GM12875 (cell line): ENCODE measurements around the gene SMOC2.
"Not testable (repeated sequence)": the region's sequence is repeated elsewhere in the genome, so short reads cannot be mapped to it uniquely, and the experiment has no call there.

Experiments used
- H3K4me3 ChIP-seq: one replicate; pipeline ENCODE4 v1.5.1; 2011; ENCODE audit warnings: low read depth, low read length, control low read depth
- CTCF ChIP-seq: IDR thresholded peaks from 2 replicates; pipeline ENCODE4 v1.5.1; 2011; ENCODE audit warnings: low read depth, mild to moderate bottlenecking, control low read depth, inconsistent platforms, low read length, moderate library complexity, borderline replicate concordance; ENCODE audit not compliant: insufficient read depth

Gene SMOC2

DNA sequence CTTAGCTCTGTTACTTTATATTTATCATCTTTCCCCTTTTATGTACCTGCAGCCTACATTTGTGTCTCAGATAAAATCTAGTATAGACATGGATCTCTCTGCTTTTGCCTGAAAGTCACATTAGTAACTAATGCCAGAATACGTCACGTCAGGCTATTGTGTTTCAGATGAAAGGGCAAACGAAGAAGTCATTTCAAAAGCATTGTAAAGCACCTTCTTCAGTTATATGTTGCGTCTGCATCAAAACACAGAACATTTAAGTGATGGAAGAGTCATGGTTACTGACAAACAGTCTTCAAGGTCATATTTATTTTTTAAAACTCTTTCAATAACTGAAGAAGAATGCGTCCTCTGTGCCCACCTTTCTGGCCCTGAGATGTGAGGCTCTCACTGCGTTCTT lies 119.1 kb downstream of the SMOC2 start:
- H3K4me3 ChIP-seq = no peak overlapping the region
- no peak for TF ChIP-seq CTCF

- TF ChIP-seq CTCF = no peak
- H3K4me3 ChIP-seq = no peak overlapping the region
These were observed 121.7 kb downstream of the SMOC2 start for GRCh38 chr6:168562576-168563151.

DNA sequence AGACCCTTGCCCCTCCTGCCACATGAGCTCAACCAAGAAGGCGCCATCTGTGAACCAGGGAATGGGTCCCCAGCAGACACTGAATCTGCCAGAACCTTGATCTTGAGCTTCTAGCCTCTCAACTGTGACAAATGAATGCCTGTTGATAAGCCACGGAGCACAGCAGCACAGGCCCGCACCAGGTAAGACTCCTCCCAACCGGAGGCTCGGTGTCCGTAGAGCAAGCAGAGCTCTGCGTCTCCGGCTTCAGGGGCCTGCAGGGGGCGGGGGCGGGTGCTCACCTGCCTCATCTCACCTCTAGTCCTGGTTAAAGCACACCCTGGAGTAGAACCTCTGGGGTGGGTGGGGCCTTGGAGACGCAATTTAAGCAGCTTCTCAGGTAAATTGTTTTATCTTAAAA lies 122.7 kb downstream of the SMOC2 start:
- H3K4me3 ChIP-seq = no peak overlapping the region
- TF ChIP-seq CTCF = no peak

DNA sequence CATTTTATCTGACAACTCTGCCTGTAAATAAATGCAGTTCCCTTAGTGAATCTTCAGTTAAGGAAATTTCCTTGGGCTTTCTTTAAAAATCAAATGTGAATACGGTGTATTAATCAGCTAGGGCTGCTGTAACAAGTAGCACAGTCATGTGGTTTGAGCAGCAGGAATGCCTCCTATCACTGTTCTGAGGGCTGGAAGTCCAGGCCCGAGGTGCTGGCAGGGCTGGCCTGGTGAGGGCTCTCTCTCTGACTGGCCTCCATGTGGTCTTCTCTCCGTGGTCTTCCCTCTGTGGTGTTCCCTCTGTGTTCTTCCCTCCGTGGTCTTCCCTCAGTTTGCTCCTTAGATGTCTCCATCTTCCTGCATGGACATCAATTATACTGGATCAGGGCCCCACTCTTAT lies 124.1 kb downstream of the SMOC2 start:
- no peak for TF ChIP-seq CTCF
- H3K4me3 ChIP-seq = no peak overlapping the region

- H3K4me3 ChIP-seq = no peak overlapping the region
- TF ChIP-seq CTCF = no peak
These were observed 129.2 kb downstream of the SMOC2 start for GRCh38 chr6:168570211-168570610.

GRCh38 chr6:168571268-168571667 lies 130.3 kb downstream of the SMOC2 start:
- no peak overlapping the region for H3K4me3 ChIP-seq
- TF ChIP-seq CTCF = no peak

- H3K4me3 ChIP-seq = not testable (repeated sequence)
These were observed 132.4 kb downstream of the SMOC2 start for GRCh38 chr6:168573276-168573835.
